Esophagus (tissue), 2 donors: ENCODE data around the gene COPS8. TPM values are rescaled to one million over a fixed set of nuclear protein-coding genes. Genes with fewer than 3 reads are reported as not detected.

Experiments used
- H3K27ac ChIP-seq, 2 donors: one replicate each; pipeline ENCODE4 v1.5.1; 2013; ENCODE audit warnings: low read depth in 2 of 2, mild to moderate bottlenecking in 2 of 2, inconsistent platforms in 1 of 2, low read length in 1 of 2, moderate library complexity in 1 of 2
- H3K27me3 ChIP-seq, 2 donors: one replicate each; pipeline ENCODE4 v1.6.1; 2013; ENCODE audit warnings: low read length in 2 of 2, control low read depth in 1 of 2, mild to moderate bottlenecking in 1 of 2; ENCODE audit not compliant: insufficient read depth in 2 of 2, control insufficient read depth in 1 of 2
- H3K36me3 ChIP-seq, 2 donors: one replicate each; pipeline ENCODE4 v1.6.1; 2013; ENCODE audit warnings: low read length in 1 of 2; ENCODE audit not compliant: control insufficient read depth in 2 of 2, insufficient read depth in 2 of 2
- H3K4me1 ChIP-seq, 2 donors: one replicate each; pipeline ENCODE4 v1.6.1; 2013; ENCODE audit warnings: low read length in 1 of 2; ENCODE audit not compliant: control insufficient read depth in 2 of 2, insufficient read depth in 2 of 2
- H3K4me3 ChIP-seq, 2 donors: one replicate each; pipeline ENCODE4 v1.5.1; 2013; ENCODE audit warnings: low read length in 2 of 2, mild to moderate bottlenecking in 2 of 2, low read depth in 1 of 2, moderate library complexity in 1 of 2
- H3K9me3 ChIP-seq, 2 donors: one replicate each; pipeline ENCODE4 v1.6.1; 2013; ENCODE audit warnings: mild to moderate bottlenecking in 2 of 2, low read depth in 1 of 2, low read length in 1 of 2, moderate library complexity in 1 of 2; ENCODE audit not compliant: control insufficient read depth in 2 of 2, insufficient read depth in 1 of 2
- WGBS, 2 donors: extraction: QIAGEN DNeasy Blood & Tissue Kit; methylation state at CpG; one replicate each; pipeline ENCODE4 v1.1.7; 2013; 5-methylcytosine and 5-hydroxymethylcytosine counted together
- polyA plus RNA-seq, 2 donors: library from polyadenylated mRNA; stranded (reverse); fragments of 200-250 nt; gene quantifications; one replicate each; pipeline ENCODE4 v1.2.3, GENCODE V29; 2013
- donor health status: healthy with polysubstance abuse.
- donor health status: Bipolar disorder and iron deficiency.

COPS8 gene
- polyA plus RNA-seq, 2 donors, result 15.0 to 24.0 TPM

DNA sequence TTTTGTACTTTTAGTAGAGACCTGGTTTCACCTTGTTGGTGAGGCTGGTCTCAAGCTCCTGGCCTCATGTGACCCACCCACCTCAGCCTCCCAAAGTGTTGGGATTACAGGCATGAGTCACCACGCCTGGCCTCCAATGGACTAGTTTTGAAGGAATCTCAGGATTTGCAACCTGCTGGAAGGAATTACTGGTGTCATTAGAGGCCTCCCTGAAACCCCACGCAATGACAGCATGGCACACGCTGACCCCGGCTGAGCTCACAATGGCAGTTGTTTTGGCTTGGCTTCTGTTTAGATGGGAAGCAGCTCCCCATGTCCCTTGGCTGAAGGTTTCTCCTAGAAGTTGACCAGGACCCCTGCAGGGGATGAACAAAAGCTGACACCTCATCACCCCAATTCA is 23.1 kb upstream of the COPS8 start:
- H3K27me3 ChIP-seq, result no peaks in the 10 kb centered on the region
- no peaks in the 10 kb centered on the region for H3K9me3 ChIP-seq
- H3K4me3 ChIP-seq, result no peak overlapping the region
- 89 to 91% methylated on average over 4 of the region's 4 CpGs for WGBS, 2 donors
- H3K4me1 ChIP-seq, result no peaks in the 10 kb centered on the region
- H3K27ac ChIP-seq, result no peak overlapping the region
- H3K36me3 ChIP-seq, result no peaks in the 10 kb centered on the region

DNA sequence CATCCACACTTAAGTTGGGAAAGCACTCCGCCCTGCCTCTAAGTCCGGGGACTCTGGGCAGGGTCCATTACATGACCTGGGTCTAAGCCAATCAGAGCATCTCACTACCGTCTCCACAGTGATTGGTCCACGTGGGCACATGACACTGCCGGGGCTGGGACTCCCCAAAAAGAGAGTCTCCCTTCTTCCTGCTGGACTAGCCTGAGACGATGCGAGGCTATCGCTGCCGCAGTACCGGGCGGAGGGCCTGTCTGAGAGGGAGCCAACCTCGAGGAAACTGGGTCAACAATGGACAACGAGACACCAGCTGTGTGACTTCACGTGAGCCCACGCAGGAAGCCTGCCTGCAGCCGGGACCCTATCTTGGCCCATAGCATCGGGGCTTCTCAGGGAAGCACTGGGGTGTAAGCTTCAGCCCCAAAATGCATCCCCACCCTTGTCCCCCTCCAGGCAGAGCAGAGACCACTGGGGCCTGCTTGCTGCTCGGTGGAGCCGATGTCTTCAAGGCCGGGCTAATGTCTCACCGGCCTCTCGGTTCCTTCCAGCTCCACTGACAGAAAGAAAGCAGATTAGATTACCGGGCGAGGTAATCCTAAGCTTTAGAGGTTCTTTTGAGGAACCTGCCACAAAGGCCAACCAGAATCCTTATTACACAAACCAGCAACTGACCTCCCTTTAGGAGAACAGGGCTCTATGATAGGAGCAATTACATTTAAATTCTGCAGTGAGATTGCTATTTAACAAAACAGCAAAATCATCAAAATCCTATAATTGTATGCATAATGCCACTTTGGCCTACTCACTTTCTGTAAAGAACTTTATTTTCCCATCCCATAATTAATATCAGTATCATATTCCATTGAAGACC is 21.3 kb upstream of the COPS8 start:
- 89 to 90% methylated on average over 24 of the region's 24 CpGs for WGBS, 2 donors
- Histone ChIP-seq H3K27ac (no peak overlapping the region), H3K9me3 (no peaks in the 10 kb centered on the region), H3K36me3 (no peaks in the 10 kb centered on the region), H3K4me3 (no peak overlapping the region), H3K27me3 (no peaks in the 10 kb centered on the region), H3K4me1 (no peaks in the 10 kb centered on the region)

DNA sequence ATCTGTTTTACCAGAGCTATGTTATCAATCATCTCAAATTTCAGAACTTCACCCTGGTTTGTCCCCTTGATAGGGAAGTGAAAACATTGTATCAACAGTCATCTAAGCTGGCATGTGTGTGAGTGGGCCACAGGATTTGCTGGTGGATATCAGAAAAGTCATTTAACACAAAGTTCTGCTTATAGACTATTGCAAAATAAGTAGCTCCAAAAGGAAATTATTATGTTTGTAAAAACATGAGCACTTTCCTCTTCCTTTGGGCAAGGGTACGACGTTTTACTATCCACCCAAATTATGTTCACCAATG is 20.7 kb upstream of the COPS8 start:
- H3K4me3 ChIP-seq, result no peak overlapping the region
- no peaks in the 10 kb centered on the region for H3K36me3 ChIP-seq
- WGBS, 2 donors, result 74 to 75% methylated on average over 2 of the region's 2 CpGs
- H3K9me3 ChIP-seq, result no peaks in the 10 kb centered on the region
- H3K27me3 ChIP-seq, result no peaks in the 10 kb centered on the region
- no peaks in the 10 kb centered on the region for H3K4me1 ChIP-seq
- no peak overlapping the region for H3K27ac ChIP-seq

- Histone ChIP-seq H3K4me3 (no peak overlapping the region), H3K4me1 (no peaks in the 10 kb centered on the region), H3K36me3 (no peaks in the 10 kb centered on the region), H3K27ac (no peak overlapping the region), H3K9me3 (no peaks in the 10 kb centered on the region), H3K27me3 (no peaks in the 10 kb centered on the region)
- WGBS, 2 donors, result 95% methylated on average over 2 of the region's 2 CpGs
Measured at GRCh38 chr2:237066396-237066795, 19.3 kb upstream of the COPS8 start.

GRCh38 chr2:237068005-237068576 is 17.6 kb upstream of the COPS8 start:
- Histone ChIP-seq H3K36me3 (no peaks in the 10 kb centered on the region), H3K27ac (no peak overlapping the region), H3K27me3 (no peaks in the 10 kb centered on the region), H3K4me1 (no peaks in the 10 kb centered on the region), H3K9me3 (no peaks in the 10 kb centered on the region), H3K4me3 (no peak overlapping the region)
- WGBS, 2 donors, result 63 to 69% methylated on average over 3 of the region's 3 CpGs

DNA sequence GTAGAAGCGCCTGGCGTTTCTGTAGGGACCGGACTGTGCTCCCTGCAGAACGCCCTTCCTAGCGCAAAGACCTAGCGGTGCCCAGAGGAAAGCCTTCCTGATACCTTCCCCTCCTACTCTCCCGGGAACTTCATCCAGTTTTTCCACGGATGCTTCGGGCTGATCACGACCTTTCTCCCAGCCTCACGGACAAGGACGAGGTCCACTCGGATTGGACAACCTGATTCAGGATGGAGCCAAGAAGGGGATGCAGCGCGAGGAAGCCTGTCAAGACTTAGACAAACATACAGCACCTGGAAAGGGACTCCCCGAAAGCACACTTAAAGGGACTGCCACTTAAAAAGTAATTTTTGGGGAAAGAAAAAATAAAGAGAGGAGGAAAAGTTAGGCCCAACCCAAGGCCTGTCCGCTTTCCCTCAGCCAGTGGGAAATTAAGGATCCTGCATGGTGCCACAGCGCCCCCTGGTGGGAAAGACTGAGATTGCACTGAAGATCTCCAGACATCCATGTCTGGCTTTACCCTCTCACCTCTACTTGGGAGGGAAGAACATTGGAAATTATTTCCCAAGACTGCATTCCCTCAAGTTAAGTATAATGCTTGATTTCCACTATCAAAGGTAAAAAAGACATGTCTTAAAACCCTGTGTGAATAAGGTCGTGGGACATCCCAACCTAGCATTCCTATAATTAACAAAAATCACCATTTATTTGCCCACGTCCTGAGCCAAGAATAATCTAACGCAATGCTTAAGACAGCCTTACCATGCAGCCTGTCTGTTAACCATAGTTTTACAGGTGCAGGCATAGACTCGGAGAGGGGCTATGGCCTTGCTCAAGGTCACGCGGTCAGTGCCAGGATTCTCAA is 13.4 kb upstream of the COPS8 start:
- Histone ChIP-seq H3K9me3 (no peaks in the 10 kb centered on the region), H3K4me1 (no peaks in the 10 kb centered on the region), H3K27me3 (no peaks in the 10 kb centered on the region), H3K27ac (no peak overlapping the region), H3K36me3 (no peaks in the 10 kb centered on the region), H3K4me3 (no peak overlapping the region)
- WGBS, 2 donors, result 81 to 83% methylated on average over 24 of the region's 24 CpGs

DNA sequence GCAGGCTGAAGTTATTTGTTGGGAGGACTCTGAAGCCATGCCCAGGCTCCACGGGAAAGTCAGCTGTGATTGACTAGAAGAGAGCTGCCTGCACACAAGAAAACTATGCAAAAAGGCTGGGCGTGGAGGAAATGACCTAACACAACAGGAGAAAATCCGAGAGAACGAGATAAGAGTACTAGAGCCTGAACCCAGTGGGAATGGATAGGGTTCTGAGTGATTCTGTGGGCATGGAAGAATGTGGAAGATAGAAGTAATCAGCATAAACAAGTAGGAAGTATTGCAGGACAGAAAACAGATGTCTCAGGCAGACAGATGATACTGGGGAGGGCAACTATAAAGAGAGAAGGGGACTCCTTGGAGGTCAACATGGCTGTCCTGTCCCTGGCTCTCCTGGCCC is 12.1 kb upstream of the COPS8 start:
- no peak overlapping the region for H3K4me3 ChIP-seq
- H3K27me3 ChIP-seq, result no peaks in the 10 kb centered on the region
- no peak overlapping the region for H3K27ac ChIP-seq
- H3K4me1 ChIP-seq, result no peaks in the 10 kb centered on the region
- 48 to 54% methylated on average over 4 of the region's 4 CpGs for WGBS, 2 donors
- no peaks in the 10 kb centered on the region for H3K36me3 ChIP-seq
- H3K9me3 ChIP-seq, result no peaks in the 10 kb centered on the region

GRCh38 chr2:237074211-237074993 is 11.3 kb upstream of the COPS8 start:
- no peaks in the 10 kb centered on the region for H3K4me1 ChIP-seq
- no peak overlapping the region for H3K4me3 ChIP-seq
- H3K36me3 ChIP-seq, result no peaks in the 10 kb centered on the region
- H3K9me3 ChIP-seq, result no peaks in the 10 kb centered on the region
- H3K27me3 ChIP-seq, result no peaks in the 10 kb centered on the region
- 78 to 81% methylated on average over 7 of the region's 7 CpGs for WGBS, 2 donors
- H3K27ac ChIP-seq, result no peak overlapping the region
